Stimulated activated CD4-positive, alpha-beta T cell treated with anti-CD3 and anti-CD28 coated beads, TNF-alpha, amount 100 ng/mL, for 4 hours (primary cell): ENCODE data around the gene RAB3IP.
"Not testable (repeated sequence)": the region's sequence is repeated elsewhere in the genome, so short reads cannot be mapped to it uniquely, and the experiment has no call there.

ENCODE experiments used
- DNase-seq, 3 experiments: peaks; one replicate each; pipeline ENCODE4 v3.0.0-alpha.2; 2020; ENCODE audit warnings: low read depth in 3 of 3

Gene RAB3IP

DNA sequence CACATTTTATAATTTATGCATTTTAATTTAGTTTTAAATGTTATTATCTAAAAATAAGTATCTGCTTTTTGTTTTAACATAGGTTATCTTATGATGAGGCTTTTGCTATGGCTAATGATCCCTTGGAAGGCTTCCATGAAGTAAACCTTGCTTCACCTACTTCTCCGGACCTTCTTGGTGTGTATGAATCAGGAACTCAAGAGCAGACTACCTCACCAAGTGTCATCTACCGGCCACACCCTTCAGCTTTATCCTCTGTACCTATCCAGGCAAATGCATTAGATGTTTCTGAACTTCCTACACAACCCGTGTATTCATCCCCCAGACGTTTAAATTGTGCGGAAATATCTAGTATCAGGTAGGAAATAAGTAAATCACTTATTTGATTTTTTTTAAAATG lies 16.6 kb downstream of the RAB3IP start:
- no peak for DNase-seq

DNA sequence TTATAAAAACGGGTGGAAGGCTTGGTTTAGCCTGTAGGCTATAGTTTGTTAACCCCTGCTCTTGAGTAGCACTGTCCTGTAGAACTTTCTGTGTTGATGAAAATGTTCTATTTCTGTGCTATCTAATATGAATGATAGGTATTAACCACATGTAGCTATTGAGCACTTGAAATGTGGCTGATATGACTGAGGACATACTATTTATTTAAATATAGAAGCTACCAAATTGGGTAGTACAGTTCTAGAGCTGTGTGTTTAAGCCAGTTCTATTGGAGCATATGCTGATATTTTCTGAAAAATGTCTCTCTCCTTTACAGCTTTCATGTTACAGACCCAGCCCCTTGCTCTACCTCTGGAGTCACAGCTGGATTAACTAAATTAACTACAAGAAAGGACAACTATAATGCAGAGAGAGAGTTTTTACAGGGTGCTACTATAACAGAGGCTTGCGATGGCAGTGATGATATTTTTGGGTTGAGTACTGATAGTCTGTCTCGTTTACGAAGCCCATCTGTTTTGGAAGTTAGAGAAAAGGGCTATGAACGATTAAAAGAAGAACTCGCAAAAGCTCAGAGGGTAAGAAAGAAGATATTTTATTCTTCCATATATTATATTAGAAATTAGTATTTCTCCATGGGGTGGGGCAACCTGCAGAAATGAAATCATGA lies 17.6 kb downstream of the RAB3IP start:
- DNase-seq, result no peak

GRCh38 chr12:69758105-69758504 lies 19.4 kb downstream of the RAB3IP start:
- no peak for DNase-seq

DNA sequence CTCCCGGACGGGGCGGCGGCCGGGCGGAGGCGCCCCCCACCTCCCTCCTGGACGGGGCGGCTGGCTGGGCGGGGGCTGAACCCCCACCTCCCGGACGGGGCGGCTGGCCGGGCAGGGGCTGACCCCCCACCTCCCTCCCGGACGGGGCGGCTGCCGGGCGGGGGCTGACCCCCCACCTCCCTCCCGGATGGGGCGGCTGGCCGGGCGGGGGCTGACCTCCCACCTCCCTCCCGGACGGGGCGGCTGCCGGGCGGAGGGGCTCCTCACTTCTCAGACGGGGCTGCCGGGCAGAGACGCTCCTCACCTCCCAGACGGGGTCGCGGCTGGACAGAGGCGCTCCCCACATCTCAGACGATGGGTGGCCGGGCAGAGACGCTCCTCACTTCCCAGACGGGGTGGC lies 20.9 kb downstream of the RAB3IP start:
- not testable (repeated sequence) for DNase-seq

DNA sequence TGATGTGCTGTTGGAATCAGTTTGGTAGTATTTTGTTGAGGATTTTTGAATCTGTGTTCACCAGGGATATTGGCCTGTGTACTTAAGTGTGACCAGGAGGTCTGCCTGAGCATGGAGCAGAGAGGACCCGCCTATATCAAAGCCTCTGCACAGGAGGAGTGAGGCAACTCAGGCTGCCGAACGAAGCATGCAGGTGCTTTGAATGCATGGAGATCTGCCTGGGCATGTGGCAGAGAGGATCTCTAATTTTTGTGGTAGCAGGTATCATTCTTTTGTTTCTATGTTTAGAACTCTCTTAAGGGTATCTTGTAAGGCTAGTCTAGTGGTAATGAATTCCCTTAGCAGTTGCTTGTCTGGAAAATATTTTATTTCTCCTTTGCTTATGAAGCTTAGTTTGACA lies 26.9 kb downstream of the RAB3IP start:
- DNase-seq, result no peak

GRCh38 chr12:69766260-69766659 lies 27.6 kb downstream of the RAB3IP start:
- no peak for DNase-seq

DNA sequence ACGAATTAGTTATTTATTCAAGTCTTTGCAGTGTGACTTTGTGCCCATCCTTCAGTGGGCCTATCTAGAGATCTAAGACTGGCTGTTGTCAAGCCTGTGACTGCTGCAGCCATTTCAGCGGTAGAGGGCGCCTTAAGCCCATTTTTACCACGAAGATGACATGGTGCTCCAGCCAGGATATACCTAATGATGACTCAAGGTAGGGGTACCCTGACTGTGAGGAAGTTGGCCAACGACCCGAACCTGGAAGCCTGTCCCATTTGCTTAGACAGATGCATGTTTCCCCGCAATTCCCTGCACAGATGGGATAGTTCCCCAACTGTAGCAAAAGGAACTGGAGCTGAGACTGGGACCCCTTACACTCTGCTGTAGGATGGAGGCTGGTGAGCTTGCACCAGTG lies 41.3 kb downstream of the RAB3IP start:
- DNase-seq, result no peak

DNA sequence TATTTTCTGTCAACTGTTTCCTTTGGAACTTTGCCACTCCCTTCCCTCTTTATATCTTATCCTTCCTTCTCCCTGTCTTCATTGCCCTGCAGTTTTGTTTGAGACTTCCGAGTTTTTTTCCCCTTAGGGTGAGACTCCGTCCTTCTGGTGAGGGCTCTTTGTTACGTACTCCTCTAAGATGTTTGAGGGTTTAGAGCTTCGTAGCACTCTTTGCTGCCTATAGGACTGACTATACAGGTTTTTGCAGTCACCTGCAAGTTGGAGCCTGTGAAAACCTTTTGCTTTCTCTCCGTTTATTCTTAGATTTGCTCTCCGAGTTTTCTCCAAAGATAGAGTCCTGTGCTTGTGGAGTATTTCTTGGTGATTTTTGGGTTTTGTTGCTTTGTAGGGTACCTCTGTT lies 44.7 kb downstream of the RAB3IP start:
- no peak for DNase-seq

- DNase-seq, result no peak
These were observed 50.7 kb downstream of the RAB3IP start for GRCh38 chr12:69789351-69789750.

GRCh38 chr12:69792533-69792932 lies 53.9 kb downstream of the RAB3IP start:
- DNase-seq, result no peak

DNA sequence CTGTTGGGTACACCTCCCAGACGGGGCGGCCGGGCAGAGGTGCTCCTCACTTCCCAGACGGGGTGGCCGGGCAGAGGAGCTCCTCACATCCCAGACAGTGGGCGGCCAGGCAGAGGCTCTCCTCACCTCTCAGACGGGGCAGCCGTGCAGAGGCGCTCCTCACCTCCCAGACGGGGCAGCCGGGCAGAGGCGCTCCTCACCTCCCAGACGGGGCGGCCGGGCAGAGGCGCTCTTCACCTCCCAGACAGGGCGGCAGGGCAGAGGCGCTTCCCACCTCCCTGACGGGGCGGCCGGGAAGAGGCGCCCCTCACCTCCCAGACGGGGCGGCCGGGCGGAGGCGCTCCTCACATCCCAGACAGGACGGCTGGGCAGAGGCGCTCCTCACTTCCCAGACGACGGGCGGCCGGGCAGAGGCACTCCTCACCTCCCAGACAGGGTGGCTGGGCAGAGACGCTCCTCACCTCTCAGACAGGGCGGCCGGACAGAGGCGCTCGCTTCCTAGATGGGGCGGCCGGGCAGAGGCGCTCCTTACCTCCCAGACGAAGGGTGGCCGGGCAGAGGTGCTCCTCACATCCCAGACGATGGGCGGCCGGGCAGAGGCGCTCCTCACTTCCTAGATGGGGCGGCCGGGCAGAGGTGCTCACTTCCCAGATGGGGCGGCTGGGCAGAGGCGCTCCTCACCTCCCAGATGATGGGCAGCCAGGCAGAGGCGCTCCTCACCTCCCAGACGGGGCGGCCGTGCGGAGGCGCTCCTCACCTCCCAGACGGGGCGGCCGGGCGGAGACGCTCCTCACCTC lies 68.6 kb downstream of the RAB3IP start:
- DNase-seq, result not testable (repeated sequence)

DNA sequence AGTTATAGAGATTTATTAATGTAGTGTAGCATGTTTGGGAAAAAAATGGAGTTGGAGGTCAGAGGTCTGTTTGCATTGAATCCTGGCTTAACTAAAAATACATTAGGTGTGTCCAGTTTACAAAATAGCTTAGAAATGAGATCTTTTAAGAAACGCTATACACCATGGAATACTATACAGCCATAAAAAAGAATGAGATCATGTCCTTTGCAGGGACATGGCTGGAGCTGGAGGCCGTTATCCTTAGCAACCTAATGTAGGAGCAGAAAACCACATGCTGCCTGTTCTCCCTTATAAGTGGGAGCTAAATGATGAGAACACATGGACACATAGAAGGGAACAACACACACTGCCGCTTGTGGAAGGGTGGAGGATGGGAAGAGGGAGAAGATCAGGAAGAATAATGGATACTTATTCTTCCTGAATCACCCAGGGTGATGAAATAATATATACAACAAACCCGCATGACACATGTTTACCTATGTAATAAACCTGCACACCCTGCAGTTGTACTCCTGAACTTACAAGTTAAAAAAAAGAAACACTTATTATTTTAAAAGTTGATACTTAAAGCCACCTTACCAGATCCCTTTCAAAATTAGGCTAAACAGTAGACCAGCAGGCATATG lies 72.3 kb downstream of the RAB3IP start:
- DNase-seq, result no peak

DNA sequence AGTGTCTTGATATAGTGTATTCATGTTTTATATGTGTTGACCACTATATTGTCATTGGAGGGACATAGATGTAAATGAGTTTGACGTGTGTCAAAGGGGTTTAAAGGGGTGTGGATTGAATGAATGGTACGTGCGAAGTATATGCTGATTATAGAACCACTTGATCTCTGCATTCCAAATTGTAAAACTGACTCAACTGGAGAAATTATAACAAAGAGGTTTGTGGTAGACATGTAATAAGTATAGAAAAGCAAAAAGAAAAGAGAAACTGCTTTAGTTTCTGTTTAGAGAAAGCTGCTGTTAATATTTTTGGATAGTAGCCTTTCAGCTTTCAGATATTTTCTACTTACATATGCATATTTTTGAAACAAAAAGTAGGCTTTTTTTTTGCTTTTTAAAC lies 77.4 kb downstream of the RAB3IP start:
- no peak for DNase-seq

DNA sequence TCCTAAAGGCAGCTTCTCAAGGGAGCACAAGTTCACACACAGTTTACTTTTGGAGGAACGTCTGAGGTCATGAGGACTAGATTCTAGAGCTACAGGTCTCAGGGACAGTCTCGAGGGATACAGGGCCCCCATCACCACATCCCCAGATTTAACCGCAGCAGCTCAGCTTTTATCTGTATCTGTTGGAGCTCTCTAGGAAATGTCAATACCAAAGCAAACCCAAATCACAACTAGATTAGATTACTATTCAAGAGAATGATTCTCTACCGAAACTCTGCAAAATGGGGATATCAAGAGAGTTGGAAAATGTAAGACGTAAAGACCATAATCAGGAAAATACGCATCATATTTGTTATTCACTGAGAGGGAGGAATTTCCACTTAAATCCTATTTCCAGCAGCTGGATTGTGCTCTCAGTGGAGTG lies 82.4 kb downstream of the RAB3IP start:
- no peak for DNase-seq

DNA sequence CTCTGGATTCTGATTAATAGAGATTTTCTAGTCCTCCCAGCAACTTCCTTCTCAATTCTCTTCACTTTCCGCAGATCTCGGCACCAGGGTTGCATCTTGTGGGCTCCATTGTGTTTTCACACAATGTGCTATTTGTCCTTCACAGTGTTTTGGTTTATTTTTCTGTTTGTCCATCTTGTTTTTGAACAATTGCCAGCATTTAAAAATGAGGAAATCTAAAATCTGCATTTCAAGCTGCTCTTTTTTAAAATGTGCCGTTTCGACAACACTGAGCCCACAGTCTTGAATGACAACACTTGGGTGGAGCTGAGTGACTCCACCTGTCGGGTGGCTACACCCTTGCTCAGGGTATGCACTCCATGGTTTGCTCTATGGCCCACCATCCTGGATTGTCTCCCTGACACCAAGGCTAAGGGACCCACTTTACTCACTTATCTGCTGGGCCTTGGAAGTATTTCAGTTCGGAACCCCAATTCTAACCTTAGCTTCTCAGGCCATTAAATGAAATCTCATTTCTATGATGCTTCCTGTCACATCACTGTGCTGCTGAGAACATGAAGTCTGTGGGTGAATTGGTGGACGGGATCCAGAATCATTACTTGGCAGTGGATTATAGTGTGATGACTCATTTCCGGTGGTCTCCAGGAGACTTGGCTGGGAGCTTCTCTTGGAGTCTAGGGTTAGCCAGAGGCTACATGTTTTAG lies 82.9 kb downstream of the RAB3IP start:
- DNase-seq, result no peak

DNA sequence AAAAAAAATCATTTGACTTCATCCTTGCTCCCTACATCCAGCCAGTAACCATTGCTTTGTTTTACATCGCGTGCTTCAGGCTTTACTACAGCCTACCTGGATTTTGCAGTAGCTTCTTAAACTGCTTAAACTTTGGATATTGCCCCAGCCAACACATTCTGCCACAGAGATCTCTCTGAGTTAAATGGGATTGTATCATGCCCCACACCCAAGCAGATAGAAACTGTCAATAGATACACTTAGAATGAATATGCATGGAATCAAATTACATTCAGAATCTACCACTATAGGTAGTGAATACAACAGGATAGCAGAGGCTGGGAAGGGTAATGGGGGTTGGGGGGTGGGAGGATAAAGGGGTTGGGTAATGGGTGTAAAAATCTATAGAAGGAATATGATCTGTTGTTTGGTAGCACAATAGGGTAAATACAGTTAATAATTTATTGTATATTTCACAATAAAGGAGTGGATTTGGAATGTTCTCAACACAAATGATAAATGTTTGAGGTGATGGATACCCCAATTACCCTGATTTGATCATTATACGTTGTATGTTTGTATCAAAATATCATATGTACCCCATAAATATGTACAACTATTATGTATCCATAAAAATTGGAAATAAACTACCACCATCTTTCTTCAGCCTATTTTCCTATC lies 83.7 kb downstream of the RAB3IP start:
- DNase-seq, result no peak

- DNase-seq, result no peak
These were observed 85.4 kb downstream of the RAB3IP start for GRCh38 chr12:69824028-69824427.

- no peak for DNase-seq
These were observed 86.4 kb downstream of the RAB3IP start, which contains the start of gene MYRFL for GRCh38 chr12:69824966-69825560. Gene MYRFL (plus strand): TSS chr12:69825227. CDS start chr12:69825518, 291 bp downstream.

- DNase-seq, result no peak
These were observed 90.2 kb downstream of the RAB3IP start for GRCh38 chr12:69828897-69829296.

- DNase-seq, result no peak
These were observed 95.0 kb downstream of the RAB3IP start for GRCh38 chr12:69833696-69834095.

DNA sequence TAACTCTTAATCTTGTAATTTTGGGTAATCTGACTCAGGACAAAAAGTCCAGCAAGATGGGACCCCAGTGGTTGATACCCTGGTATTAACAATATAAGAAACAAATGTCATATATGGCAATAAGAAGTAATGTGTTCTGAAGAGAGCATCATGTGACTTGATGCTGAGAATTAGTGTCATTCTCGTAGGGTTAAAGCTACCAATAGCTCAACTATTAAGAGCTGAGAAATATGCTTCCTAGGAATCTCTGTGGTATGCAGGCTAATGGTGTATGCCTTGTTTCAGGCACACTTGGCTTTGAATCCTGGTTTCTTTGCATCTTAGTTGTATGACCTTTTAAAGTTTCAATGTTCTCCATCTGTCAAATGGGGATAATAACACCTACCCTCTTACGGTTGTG lies 95.5 kb downstream of the RAB3IP start:
- no peak for DNase-seq
